Vagina (tissue), 2 donors: ENCODE measurements around the gene CAPN15. TPM values are rescaled to one million over a fixed set of nuclear protein-coding genes. Genes with fewer than 3 reads are reported as not detected.

Experiments used
- DNase-seq, 2 donors: peaks; one replicate each; pipeline ENCODE4 v3.0.0-alpha.2; 2017; ENCODE audit errors: extremely low spot score in 2 of 2
- H3K27ac ChIP-seq: fragments of 200-600 bp; sonication (generic); one replicate; pipeline ENCODE4 v1.5.1; 2019
- H3K27me3 ChIP-seq: fragments of 200-600 bp; sonication (generic); one replicate; pipeline ENCODE4 v1.5.1; 2019
- H3K36me3 ChIP-seq, 2 donors: fragments of 200-600 bp; sonication (generic); one replicate each; pipeline ENCODE4 v1.5.1; 2017 to 2019
- H3K4me1 ChIP-seq: fragments of 200-600 bp; sonication (generic); one replicate; pipeline ENCODE4 v1.5.1; 2019
- H3K4me3 ChIP-seq, 2 donors: fragments of 200-600 bp; sonication (generic); 1 replicate in 1 of 2; 2 replicates in 1 of 2; pipeline ENCODE4 v1.5.1; 2016 to 2019
- H3K9me3 ChIP-seq: fragments of 200-600 bp; sonication (generic); one replicate; pipeline ENCODE4 v1.5.1; 2019
- POLR2A ChIP-seq, 2 donors: fragments of 450-650 bp; IDR thresholded peaks; one replicate each; pipeline ENCODE4 v1.6.1; 2017; ENCODE audit warnings: antibody characterized with exemption in 2 of 2, mild to moderate bottlenecking in 2 of 2, moderate library complexity in 2 of 2
- POLR2AphosphoS5 ChIP-seq, 2 donors: sonication (generic); formaldehyde crosslinking; IDR thresholded peaks; one replicate each; pipeline ENCODE4 v1.9.0; 2017; ENCODE audit warnings: antibody characterized with exemption in 2 of 2, mild to moderate bottlenecking in 2 of 2, low read depth in 1 of 2; ENCODE audit not compliant: insufficient read depth in 1 of 2
- intact Hi-C: fragments of 100-400 bp; cut with DNase I; formaldehyde crosslinking; loops from one replicate; pipeline ENCODE4 v1.15.1; 2023
- total RNA-seq: library from RNA; depleted of rRNA; stranded (reverse); fragments of >200 nt; gene quantifications from one replicate; pipeline ENCODE4 v1.2.3, GENCODE V29; 2016
- TF ChIP-seq, protein P1 (sequence below), 3 experiments: fragments of 450-650 bp in 2 of 3; fragments of 200-600 bp in 1 of 3; sonication (generic) in 1 of 3; IDR thresholded peaks; one replicate each; pipeline ENCODE4 v1.5.1; 2017 to 2019; ENCODE audit warnings: antibody characterized with exemption in 3 of 3, mild to moderate bottlenecking in 2 of 3, moderate library complexity in 2 of 3

CAPN15 gene
- total RNA-seq, 1 donor from 2014 or later = 38.3 TPM

DNA sequence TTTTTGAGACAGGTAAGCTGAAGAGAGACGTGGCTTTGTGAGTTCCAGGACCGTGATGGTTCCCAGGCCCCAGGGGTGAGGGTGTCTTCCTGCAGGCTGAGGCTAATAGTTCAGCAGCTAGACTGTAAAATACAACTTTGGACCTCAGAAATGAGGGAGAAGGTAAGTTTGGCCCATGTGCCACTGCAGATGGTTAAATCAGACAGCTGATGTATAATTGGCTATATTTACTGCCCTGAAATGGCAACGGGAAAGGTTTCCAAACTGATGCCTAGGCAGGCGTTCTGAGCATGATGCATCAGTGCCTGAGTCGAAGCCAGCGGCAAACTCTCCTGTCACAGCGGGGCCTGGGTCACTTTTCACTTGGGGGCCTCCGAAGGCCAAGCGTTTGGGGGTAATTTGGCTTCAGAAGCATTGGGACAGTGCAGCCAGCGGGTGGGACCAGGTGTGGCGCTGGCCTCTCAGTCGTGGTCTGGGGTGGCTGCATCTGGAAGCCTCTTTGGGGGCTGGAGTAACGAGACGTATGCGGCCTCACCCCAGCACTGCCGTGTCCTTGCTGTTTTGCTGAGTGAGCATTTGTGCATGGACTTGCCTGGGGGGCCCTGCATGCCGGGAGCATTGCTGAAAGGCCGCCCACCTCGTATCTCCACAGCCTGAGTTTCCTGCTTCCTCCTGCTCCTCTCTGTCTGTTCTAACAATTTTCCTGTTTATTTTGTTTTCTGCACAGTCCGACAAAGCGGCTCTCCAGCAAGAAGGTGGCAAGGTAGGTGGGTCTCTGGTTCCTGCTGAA, 31.2 kb upstream of the CAPN15 start:
- H3K36me3 ChIP-seq = peaks cover 0 to under 1% of the 10 kb centered on the region in 2 donors
- H3K4me3 ChIP-seq = no peak overlapping the region
- intact Hi-C loops = no loop called here
- H3K27me3 ChIP-seq = no peaks in the 10 kb centered on the region
- H3K9me3 ChIP-seq = no peaks in the 10 kb centered on the region
- TF ChIP-seq, protein P1, sequence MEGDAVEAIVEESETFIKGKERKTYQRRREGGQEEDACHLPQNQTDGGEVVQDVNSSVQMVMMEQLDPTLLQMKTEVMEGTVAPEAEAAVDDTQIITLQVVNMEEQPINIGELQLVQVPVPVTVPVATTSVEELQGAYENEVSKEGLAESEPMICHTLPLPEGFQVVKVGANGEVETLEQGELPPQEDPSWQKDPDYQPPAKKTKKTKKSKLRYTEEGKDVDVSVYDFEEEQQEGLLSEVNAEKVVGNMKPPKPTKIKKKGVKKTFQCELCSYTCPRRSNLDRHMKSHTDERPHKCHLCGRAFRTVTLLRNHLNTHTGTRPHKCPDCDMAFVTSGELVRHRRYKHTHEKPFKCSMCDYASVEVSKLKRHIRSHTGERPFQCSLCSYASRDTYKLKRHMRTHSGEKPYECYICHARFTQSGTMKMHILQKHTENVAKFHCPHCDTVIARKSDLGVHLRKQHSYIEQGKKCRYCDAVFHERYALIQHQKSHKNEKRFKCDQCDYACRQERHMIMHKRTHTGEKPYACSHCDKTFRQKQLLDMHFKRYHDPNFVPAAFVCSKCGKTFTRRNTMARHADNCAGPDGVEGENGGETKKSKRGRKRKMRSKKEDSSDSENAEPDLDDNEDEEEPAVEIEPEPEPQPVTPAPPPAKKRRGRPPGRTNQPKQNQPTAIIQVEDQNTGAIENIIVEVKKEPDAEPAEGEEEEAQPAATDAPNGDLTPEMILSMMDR (IDR thresholded peaks at IDR 0.05) = no peak
- TF ChIP-seq POLR2A (IDR thresholded peaks at IDR 0.05) = no peak
- TF ChIP-seq POLR2AphosphoS5 (IDR thresholded peaks at IDR 0.05; ENCODE audit: insufficient read depth in 1 of 2, low read depth in 1 of 2) = no peak
- H3K27ac ChIP-seq = no peak overlapping the region
- no peak for DNase-seq
- H3K4me1 ChIP-seq = no peaks in the 10 kb centered on the region

DNA sequence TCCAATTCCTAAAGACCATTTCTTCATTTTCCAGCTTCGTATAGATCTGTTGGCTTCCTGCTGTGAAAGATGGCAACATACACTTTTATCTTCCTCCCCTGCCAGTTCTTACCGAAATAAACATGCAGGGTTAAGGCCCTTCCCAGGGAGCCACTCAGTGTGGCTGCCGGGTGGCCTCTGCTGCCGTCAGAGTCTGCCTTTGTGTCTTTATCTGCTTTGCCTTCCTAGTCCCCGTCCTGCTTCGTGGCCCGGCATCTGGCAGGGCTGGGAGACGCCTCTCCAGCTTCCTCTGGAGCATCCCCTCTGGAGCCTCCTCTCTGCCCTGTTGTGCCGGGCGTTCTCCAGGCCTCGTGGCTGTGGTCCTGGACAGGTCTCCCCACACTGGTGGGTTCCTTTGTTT, 30.3 kb upstream of the CAPN15 start:
- no peak for DNase-seq
- intact Hi-C loops = no loop called here
- H3K36me3 ChIP-seq = no peaks in the 10 kb centered on the region

DNA sequence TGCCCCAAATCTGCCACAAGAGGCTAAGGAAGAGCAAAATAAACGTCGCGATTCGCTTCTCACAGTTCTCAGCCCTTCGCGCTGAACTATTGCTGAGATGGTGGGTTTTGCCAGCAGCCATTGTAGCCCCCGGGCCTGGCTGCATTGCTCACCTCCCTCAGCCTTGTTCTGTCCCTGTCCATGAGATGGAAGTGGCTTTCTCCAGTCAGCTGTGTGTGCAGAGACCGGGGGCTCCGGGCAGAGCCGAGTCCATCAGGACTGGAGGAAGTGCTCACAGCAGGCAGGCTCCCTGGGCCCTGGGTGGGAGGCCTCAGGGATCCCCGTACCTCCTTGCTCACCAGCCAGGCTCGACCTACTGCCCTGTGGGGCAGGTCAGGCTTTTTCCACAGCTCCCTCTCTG, 27.6 kb upstream of the CAPN15 start:
- intact Hi-C loops = no loop called here
- no peak overlapping the region for H3K27ac ChIP-seq

More for the DNA sequence above, 30.3 kb upstream of the CAPN15 start:
- Histone ChIP-seq H3K27ac (no peak overlapping the region), H3K4me1 (no peaks in the 10 kb centered on the region), H3K27me3 (no peaks in the 10 kb centered on the region), H3K4me3 (no peak overlapping the region), H3K9me3 (no peaks in the 10 kb centered on the region)
- TF ChIP-seq, protein P1 (IDR thresholded peaks at IDR 0.05) = no peak
- TF ChIP-seq POLR2A (IDR thresholded peaks at IDR 0.05) = no peak
- TF ChIP-seq POLR2AphosphoS5 (IDR thresholded peaks at IDR 0.05; ENCODE audit: insufficient read depth in 1 of 2, low read depth in 1 of 2) = no peak

DNA sequence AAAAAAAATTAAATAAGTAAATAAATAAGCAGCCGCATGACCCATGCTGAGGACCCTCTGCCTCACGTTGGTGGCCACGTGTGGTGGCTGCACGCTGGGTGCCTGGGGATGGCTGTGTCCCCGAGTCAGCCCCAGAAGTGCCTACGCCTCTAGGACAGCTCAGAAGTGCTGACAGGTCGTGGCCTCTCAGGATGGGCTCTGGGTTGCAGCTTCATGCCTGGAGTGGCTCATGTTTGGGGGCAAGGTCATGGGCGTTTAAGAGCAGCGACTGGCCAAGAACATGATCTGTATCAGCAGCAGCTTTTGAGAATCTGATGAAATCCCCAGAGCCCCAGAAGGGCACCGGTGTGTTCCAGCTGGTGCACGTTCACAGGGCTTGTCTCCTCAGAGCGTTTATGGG, 26.8 kb upstream of the CAPN15 start:
- no peak overlapping the region for H3K4me3 ChIP-seq
- DNase-seq = no peak
- intact Hi-C loops = no loop called here
- no peak for TF ChIP-seq POLR2A (IDR thresholded peaks at IDR 0.05)
- TF ChIP-seq POLR2AphosphoS5 (IDR thresholded peaks at IDR 0.05; ENCODE audit: insufficient read depth in 1 of 2, low read depth in 1 of 2) = no peak
- TF ChIP-seq, protein P1 (IDR thresholded peaks at IDR 0.05) = no peak
- H3K36me3 ChIP-seq = no peaks in the 10 kb centered on the region
- no peak overlapping the region for H3K27ac ChIP-seq
- H3K4me1 ChIP-seq = no peaks in the 10 kb centered on the region
- H3K27me3 ChIP-seq = no peaks in the 10 kb centered on the region
- H3K9me3 ChIP-seq = no peaks in the 10 kb centered on the region

More for the DNA sequence above, 27.6 kb upstream of the CAPN15 start:
- no peaks in the 10 kb centered on the region for H3K4me1 ChIP-seq
- H3K4me3 ChIP-seq = no peak overlapping the region
- no peaks in the 10 kb centered on the region for H3K36me3 ChIP-seq
- H3K27me3 ChIP-seq = no peaks in the 10 kb centered on the region
- no peak for DNase-seq
- TF ChIP-seq POLR2A (IDR thresholded peaks at IDR 0.05) = no peak
- TF ChIP-seq, protein P1 (IDR thresholded peaks at IDR 0.05) = no peak
- TF ChIP-seq POLR2AphosphoS5 (IDR thresholded peaks at IDR 0.05; ENCODE audit: insufficient read depth in 1 of 2, low read depth in 1 of 2) = no peak
- H3K9me3 ChIP-seq = no peaks in the 10 kb centered on the region
